Amniotic epithelial cell (primary cell): ENCODE results near the gene RAPGEF4.

Experiments used
- DNase-seq: peaks from one replicate; pipeline ENCODE4 v3.0.0-alpha.2; 2010; ENCODE audit warnings: low read depth

The RAPGEF4 gene

GRCh38 chr2:172861656-172862476 lies 126.2 kb downstream of the RAPGEF4 start:
- no peak for DNase-seq

- no peak for DNase-seq
Observed at GRCh38 chr2:172863341-172863740, 127.7 kb downstream of the RAPGEF4 start.

- DNase-seq, result peak; percentile 47
Observed at GRCh38 chr2:172864182-172864581, 128.5 kb downstream of the RAPGEF4 start.

- DNase-seq, result no peak
Observed at GRCh38 chr2:172865422-172865821, 129.8 kb downstream of the RAPGEF4 start.

GRCh38 chr2:172869861-172870260 lies 134.2 kb downstream of the RAPGEF4 start:
- DNase-seq, result no peak

- no peak for DNase-seq
Observed at GRCh38 chr2:172870396-172870795, 134.8 kb downstream of the RAPGEF4 start.

- no peak for DNase-seq
Observed at GRCh38 chr2:172877826-172878225, 142.2 kb downstream of the RAPGEF4 start.

GRCh38 chr2:172878260-172878659 lies 142.6 kb downstream of the RAPGEF4 start:
- no peak for DNase-seq

- no peak for DNase-seq
Observed at GRCh38 chr2:172884336-172884735, 148.7 kb downstream of the RAPGEF4 start.

- DNase-seq, result no peak
Observed at GRCh38 chr2:172885996-172886395, 150.4 kb downstream of the RAPGEF4 start.

- DNase-seq, result no peak
Observed at GRCh38 chr2:172887280-172887679, 151.6 kb downstream of the RAPGEF4 start.

- DNase-seq, result peak; percentile 15
Observed at GRCh38 chr2:172888714-172889669, 153.3 kb downstream of the RAPGEF4 start.

- DNase-seq, result no peak
Observed at GRCh38 chr2:172889768-172890430, 154.3 kb downstream of the RAPGEF4 start.

GRCh38 chr2:172893111-172893510 lies 157.5 kb downstream of the RAPGEF4 start:
- DNase-seq, result no peak

- DNase-seq, result no peak
Observed at GRCh38 chr2:172893671-172894070, 158.0 kb downstream of the RAPGEF4 start.

- no peak for DNase-seq
Observed at GRCh38 chr2:172894689-172895387, 159.2 kb downstream of the RAPGEF4 start.

- no peak for DNase-seq
Observed at GRCh38 chr2:172896661-172897081, 161.0 kb downstream of the RAPGEF4 start.

- DNase-seq, result no peak
Observed at GRCh38 chr2:172900871-172901270, 165.2 kb downstream of the RAPGEF4 start.

GRCh38 chr2:172901913-172902312 lies 166.3 kb downstream of the RAPGEF4 start:
- DNase-seq, result no peak

- no peak for DNase-seq
Observed at GRCh38 chr2:172904236-172904635, 168.6 kb downstream of the RAPGEF4 start.

- DNase-seq, result peak; percentile 30
Observed at GRCh38 chr2:172905937-172906811, 170.5 kb downstream of the RAPGEF4 start.
